GM12891 (cell line): Measurements from ENCODE around the gene ARHGAP26.

ENCODE experiments used
- DNase-seq: peaks from one replicate; pipeline ENCODE4 v3.0.0; 2011; ENCODE audit warnings: low spot score; ENCODE audit not compliant: insufficient read length
- FAIRE-seq: peaks from 2 replicates; lab custom pipeline; 2011; peaks lifted over from hg19 to GRCh38; lab: Jason Lieb, UNC
- PAX5 ChIP-seq: IDR thresholded peaks from 2 replicates; pipeline ENCODE4 v1.6.1; 2011; ENCODE audit warnings: low read length, moderate library complexity, mild to moderate bottlenecking; ENCODE audit not compliant: insufficient read depth, severe bottlenecking
- POLR2A ChIP-seq: IDR thresholded peaks from 2 replicates; pipeline ENCODE4 v1.6.1; 2011; ENCODE audit warnings: low read depth, low read length, control low read depth
- POLR2AphosphoS5 ChIP-seq: IDR thresholded peaks from 2 replicates; pipeline ENCODE4 v1.6.1; 2011; ENCODE audit warnings: low read depth, low read length, control low read depth
- POU2F2 ChIP-seq: IDR thresholded peaks from 2 replicates; pipeline ENCODE4 v1.6.1; 2011; ENCODE audit warnings: low read depth, mild to moderate bottlenecking, control low read depth, low read length, moderate library complexity
- SPI1 ChIP-seq: IDR thresholded peaks from 2 replicates; pipeline ENCODE4 v1.6.1; 2011; ENCODE audit warnings: low read depth, low read length, control low read depth
- TAF1 ChIP-seq: IDR thresholded peaks from 2 replicates; pipeline ENCODE4 v1.6.1; 2011; ENCODE audit warnings: low read depth, low read length, control low read depth

The ARHGAP26 gene

DNA sequence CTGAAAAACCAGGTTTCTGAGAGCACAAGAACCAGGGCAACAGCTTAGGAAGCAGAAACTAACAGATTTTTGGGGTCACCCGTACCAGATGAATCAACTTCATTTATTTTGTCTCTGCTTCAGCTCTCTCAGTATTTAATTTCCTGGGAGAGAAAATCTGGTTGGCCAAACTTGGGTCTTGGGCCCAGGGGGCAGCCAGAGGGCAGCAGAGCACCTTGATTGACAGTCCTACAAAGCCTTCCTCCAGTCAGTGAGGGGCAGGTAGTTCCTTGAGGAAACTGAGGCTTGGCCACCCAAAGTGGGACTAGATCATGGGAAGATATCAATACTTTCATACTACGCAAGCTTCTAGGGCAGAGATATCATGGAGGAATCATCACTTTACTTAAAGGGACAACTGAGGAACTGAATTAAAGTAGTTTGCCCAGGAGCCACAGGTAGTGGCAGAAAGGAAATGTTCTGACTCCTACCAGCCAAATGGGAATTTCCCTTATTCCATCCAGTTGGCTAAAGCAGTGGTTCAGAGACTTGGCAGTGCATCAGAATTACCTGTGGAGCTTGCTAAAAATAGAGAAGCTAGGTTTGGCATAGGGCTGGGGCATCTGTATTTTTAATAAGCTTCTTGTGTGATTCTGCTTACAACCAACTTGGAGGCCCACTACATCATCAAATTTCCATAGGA is 21.5 kb upstream of the ARHGAP26 start:
- peak; percentile 76 for FAIRE-seq
- DNase-seq, result no peak
- TF ChIP-seq POLR2AphosphoS5 (no peak), POLR2A (no peak), POU2F2 (no peak), PAX5 (no peak), TAF1 (no peak), SPI1 (no peak)

DNA sequence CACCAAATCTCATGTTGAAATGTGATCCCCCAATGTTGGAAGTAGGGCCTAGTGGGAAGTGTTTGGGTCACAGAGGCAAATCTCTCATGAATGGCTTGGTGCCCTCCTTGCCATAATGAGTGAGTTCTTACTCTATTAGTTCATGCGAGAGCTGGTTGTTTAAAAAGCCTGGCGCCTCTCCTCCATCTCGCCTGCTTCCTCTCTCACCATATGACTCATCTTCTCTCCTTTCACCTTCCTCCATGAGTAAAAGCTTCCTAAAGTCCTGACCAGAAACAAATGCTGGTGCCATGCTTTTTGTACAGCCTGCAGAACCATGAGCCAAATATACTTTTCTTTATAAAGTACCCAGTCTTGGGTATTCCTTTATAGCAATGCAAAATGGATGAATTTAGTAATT is 20.9 kb upstream of the ARHGAP26 start:
- no peak for DNase-seq
- FAIRE-seq, result no peak
- TF ChIP-seq POU2F2 (no peak), PAX5 (no peak), SPI1 (no peak)

DNA sequence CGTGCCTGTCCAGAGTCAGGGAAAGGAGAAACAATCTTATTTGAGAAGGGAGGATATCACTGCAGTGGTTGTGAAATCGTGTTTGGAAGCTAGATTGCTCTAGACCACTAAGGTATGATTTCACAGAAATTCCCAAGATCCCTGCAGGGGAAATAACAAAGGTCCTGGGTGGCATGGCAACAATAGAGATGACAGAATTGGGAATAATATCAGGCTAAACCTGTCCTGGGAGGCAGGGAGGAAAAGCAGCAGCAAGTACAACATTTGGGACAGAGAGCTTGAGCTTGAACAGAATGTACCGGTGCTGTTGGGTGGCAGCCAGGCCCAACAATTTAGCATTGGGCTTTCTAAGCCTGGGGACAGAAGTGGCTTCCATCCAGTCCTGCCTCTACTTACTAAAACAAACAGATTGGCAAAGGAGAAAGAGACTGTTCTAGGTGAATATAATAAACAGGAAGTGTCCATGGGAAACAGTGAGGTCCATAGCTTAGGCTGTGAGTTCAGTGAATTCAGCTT is 17.0 kb upstream of the ARHGAP26 start:
- DNase-seq (no peak), FAIRE-seq (no peak)
- TF ChIP-seq POLR2AphosphoS5, result no peak
- TF ChIP-seq PAX5, result no peak
- no peak for TF ChIP-seq POLR2A
- no peak for TF ChIP-seq POU2F2
- no peak for TF ChIP-seq TAF1
- TF ChIP-seq SPI1, result no peak

DNA sequence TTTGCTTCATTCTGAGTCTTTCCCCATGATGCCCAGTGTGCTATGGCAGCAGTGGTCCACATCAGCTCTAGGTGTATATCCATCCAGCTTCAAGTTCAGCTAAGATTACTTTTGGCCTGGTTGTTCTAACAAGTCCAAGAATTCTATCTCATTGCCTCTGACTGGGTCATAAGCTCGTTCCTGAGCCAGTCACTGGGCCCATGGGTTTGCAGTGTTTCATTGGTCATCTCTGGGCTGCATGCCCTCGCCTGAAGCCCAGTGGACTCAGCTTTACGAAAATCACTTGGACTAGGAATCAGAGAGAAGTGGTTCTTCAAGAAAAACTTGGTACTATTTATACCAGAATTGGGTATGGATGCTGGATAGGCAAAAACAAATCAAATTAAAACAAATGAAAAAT is 16.1 kb upstream of the ARHGAP26 start:
- no peak for DNase-seq
- TF ChIP-seq TAF1, result no peak
- no peak for TF ChIP-seq POU2F2
- TF ChIP-seq PAX5, result no peak
- no peak for TF ChIP-seq POLR2A
- no peak for TF ChIP-seq SPI1
- no peak for TF ChIP-seq POLR2AphosphoS5
- no peak for FAIRE-seq

GRCh38 chr5:142756576-142756975 is 13.6 kb upstream of the ARHGAP26 start:
- TF ChIP-seq SPI1 (no peak), POU2F2 (no peak), TAF1 (no peak), POLR2AphosphoS5 (no peak), PAX5 (no peak), POLR2A (no peak)
- FAIRE-seq (no peak), DNase-seq (no peak)

GRCh38 chr5:142757564-142757963 is 12.6 kb upstream of the ARHGAP26 start:
- no peak for TF ChIP-seq PAX5
- no peak for TF ChIP-seq POU2F2
- TF ChIP-seq POLR2AphosphoS5, result no peak
- DNase-seq, result no peak
- FAIRE-seq, result no peak

- no peak for TF ChIP-seq POLR2AphosphoS5
- no peak for TF ChIP-seq POLR2A
- TF ChIP-seq TAF1, result no peak
- TF ChIP-seq PAX5, result no peak
- no peak for TF ChIP-seq SPI1
- TF ChIP-seq POU2F2, result no peak
- DNase-seq (no peak), FAIRE-seq (no peak)
Observed at GRCh38 chr5:142758062-142758795, 11.9 kb upstream of the ARHGAP26 start.

GRCh38 chr5:142758796-142759145 is 11.4 kb upstream of the ARHGAP26 start:
- DNase-seq, result no peak
- FAIRE-seq, result peak; percentile 63
- TF ChIP-seq POLR2A, result no peak
- TF ChIP-seq POLR2AphosphoS5, result no peak
- TF ChIP-seq SPI1, result no peak
- no peak for TF ChIP-seq PAX5
- no peak for TF ChIP-seq POU2F2
- TF ChIP-seq TAF1, result no peak

DNA sequence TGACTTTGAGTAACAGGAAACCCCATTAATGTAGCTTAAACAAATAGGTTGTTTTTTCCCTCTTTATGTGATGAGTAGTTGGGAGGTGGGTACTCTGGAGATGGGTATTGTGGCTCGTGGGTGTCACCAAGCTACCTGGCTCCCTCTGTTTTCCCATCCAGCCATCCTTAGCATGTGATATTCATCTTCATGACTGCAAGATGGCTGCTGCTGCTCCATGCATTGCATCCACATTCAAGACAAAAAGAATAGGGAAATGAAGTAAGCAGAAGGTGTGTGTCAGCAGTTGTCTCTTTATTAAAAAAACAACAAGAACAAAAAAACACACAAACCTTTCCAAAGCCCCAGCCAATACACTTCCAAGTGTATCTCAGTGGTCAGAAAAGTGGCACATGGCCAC is 6.5 kb upstream of the ARHGAP26 start:
- DNase-seq (no peak), FAIRE-seq (no peak)
- TF ChIP-seq POLR2AphosphoS5 (no peak), POLR2A (no peak), SPI1 (no peak), TAF1 (no peak), POU2F2 (no peak), PAX5 (no peak)

- TF ChIP-seq POLR2A (no peak), PAX5 (no peak), POLR2AphosphoS5 (no peak), TAF1 (no peak), POU2F2 (no peak), SPI1 (no peak)
- FAIRE-seq, result no peak
- no peak for DNase-seq
Observed at GRCh38 chr5:142767178-142767577, 3.0 kb upstream of the ARHGAP26 start.
